NCI-H510A (cell line): ENCODE measurements around the gene XDH.
A peak's percentile ranks its signal among the peaks of the same experiment; 100 is the strongest.

Experiments used
- DNase-seq: peaks from one replicate; lab custom pipeline; 2025; lab: John Stamatoyannopoulos, UW

Gene XDH

GRCh38 chr2:31414601-31415241 lies at the start of gene XDH:
Gene XDH, minus strand, starts transcription at chr2:31414742. Its CDS starts 76 bp downstream, at chr2:31414666.
- DNase-seq, result peak; percentile 3

- DNase-seq, result no peak
These were observed 43.1 kb upstream of the XDH start for GRCh38 chr2:31457651-31458050.

GRCh38 chr2:31446848-31447247 lies 32.3 kb upstream of the XDH start:
- no peak for DNase-seq

- no peak for DNase-seq
These were observed 27.8 kb upstream of the XDH start for GRCh38 chr2:31442376-31442775.

- no peak for DNase-seq
These were observed 26.2 kb upstream of the XDH start for GRCh38 chr2:31440764-31441163.

- no peak for DNase-seq
These were observed 20.4 kb upstream of the XDH start for GRCh38 chr2:31434911-31435310.

- DNase-seq, result no peak
These were observed 19.0 kb upstream of the XDH start for GRCh38 chr2:31433541-31433940.

- DNase-seq, result no peak
These were observed 16.1 kb upstream of the XDH start for GRCh38 chr2:31430439-31431165.

GRCh38 chr2:31429759-31430438 lies 15.4 kb upstream of the XDH start:
- DNase-seq, result no peak

- DNase-seq, result no peak
These were observed 14.5 kb upstream of the XDH start for GRCh38 chr2:31429040-31429439.

- DNase-seq, result no peak
These were observed 13.5 kb upstream of the XDH start for GRCh38 chr2:31428001-31428418.

- DNase-seq, result no peak
These were observed 11.6 kb upstream of the XDH start for GRCh38 chr2:31426096-31426495.

GRCh38 chr2:31421634-31422033 lies 7.1 kb upstream of the XDH start:
- DNase-seq, result no peak

GRCh38 chr2:31420936-31421335 lies 6.4 kb upstream of the XDH start:
- no peak for DNase-seq

- no peak for DNase-seq
These were observed 4.8 kb upstream of the XDH start for GRCh38 chr2:31419386-31419785.

GRCh38 chr2:31415421-31415820 lies 879 bp upstream of the XDH start:
- DNase-seq, result no peak

- no peak for DNase-seq
These were observed 536 bp downstream of the XDH start for GRCh38 chr2:31413862-31414550.

- no peak for DNase-seq
These were observed 1.5 kb downstream of the XDH start for GRCh38 chr2:31413025-31413424.

- no peak for DNase-seq
These were observed 2.8 kb downstream of the XDH start for GRCh38 chr2:31411771-31412170.

- DNase-seq, result no peak
These were observed 7.8 kb downstream of the XDH start for GRCh38 chr2:31406593-31407385.

- no peak for DNase-seq
These were observed 9.7 kb downstream of the XDH start for GRCh38 chr2:31404827-31405226.

GRCh38 chr2:31404302-31404701 lies 10.2 kb downstream of the XDH start:
- DNase-seq, result no peak
